HG02870 (cell line): ENCODE results near the gene KCNK15.
"Not testable (repeated sequence)": the region's sequence is repeated elsewhere in the genome, so short reads cannot be mapped to it uniquely, and the experiment has no call there.

ENCODE experiments used
- ATAC-seq: cut with Tn5 transposase; IDR thresholded peaks from one replicate; pipeline ENCODE4 v1.9.1; 2021; ENCODE audit warnings: mild to moderate bottlenecking, moderate library complexity; ENCODE audit not compliant: unreplicated experiment

The KCNK15 gene

GRCh38 chr20:44756011-44756688, 10.5 kb downstream of the KCNK15 start:
- ATAC-seq: no peak

DNA sequence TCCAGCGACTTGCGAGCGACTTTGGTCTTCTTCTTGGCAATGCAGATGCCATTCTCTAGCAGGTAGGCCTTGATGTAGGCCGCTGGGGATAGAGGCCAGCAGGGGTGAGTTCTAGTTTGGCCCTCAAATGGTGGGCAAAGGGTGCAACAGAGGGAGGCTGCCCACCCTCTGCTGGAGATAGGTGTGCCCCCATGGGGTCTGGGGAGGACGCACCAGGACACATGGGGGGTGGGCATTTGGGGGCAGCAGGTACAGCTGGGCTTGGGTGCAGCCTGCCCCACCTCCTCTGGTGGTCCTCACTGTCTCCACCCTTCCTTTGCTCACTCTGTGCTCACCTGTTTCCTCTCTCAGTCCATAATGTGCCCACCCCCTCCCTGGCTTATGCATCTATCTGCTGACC, 11.3 kb downstream of the KCNK15 start:
- ATAC-seq: no peak

GRCh38 chr20:44758247-44759101, 12.8 kb downstream of the KCNK15 start:
- ATAC-seq: no peak

- ATAC-seq: no peak
These were observed 13.9 kb downstream of the KCNK15 start for GRCh38 chr20:44759595-44759994.

DNA sequence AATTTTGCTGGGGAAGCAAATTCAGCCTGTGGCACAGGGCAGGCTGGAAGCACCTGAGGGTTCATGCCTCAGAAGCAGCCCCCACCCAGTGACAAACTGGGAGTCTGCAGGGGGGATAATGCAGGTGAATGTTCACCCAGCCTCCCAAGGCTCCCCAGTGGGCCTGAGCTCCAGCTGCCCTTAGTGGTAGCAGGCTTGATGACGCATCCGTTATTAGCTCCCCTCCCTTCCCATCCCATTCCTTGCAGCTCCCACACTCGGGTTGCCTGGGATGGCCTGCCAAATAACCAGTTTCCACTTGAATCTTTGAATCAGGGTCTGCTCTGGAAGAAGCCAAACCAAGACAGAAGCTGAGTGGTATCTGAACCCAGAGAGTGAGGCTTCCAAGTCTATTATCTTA, 15.8 kb downstream of the KCNK15 start:
- no peak for ATAC-seq

GRCh38 chr20:44762466-44763140, 16.9 kb downstream of the KCNK15 start:
- no peak for ATAC-seq

DNA sequence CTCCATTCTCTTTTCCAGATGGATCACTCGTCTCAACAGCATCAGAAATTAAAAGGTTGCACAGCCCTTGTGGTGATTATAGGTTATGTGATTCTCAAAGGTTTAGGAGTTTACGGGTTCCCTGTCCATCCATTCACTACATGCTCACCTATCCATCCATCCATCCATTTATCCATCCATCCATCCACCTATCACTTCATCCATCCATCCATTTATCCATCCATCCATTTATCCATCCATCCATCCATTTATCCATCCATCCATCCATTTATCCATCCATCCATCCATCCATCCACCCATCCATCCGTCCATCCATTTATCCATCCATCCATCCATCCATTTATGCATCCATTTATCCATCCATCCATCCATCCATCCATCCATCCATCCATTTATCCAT, 18.1 kb downstream of the KCNK15 start:
- ATAC-seq: not testable (repeated sequence)

GRCh38 chr20:44765091-44765490, 19.4 kb downstream of the KCNK15 start:
- ATAC-seq: no peak

- no peak for ATAC-seq
These were observed 20.2 kb downstream of the KCNK15 start for GRCh38 chr20:44765701-44766347.

- no peak for ATAC-seq
These were observed 22.6 kb downstream of the KCNK15 start for GRCh38 chr20:44768256-44768655.

- ATAC-seq: no peak
These were observed 23.3 kb downstream of the KCNK15 start for GRCh38 chr20:44768854-44769480.

DNA sequence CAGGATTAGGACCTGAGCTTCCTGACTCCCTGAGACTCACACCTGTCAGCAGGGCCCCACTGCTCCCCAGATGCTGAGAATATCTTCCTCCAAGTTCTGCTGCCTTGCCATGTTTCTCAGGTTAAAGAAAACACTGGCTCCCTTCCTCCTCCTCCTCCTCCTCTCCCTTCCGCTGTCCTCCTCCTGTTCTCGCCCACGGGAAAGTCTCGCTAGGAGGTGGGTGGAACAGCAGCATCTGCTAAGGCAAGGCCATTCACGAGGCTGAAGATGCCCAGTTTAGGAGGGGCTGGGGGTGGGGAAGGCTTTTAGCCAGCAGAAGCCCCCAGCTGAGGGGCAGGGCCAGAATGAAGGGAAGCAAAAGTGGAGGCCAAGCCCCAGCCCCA, 23.8 kb downstream of the KCNK15 start:
- no peak for ATAC-seq

- no peak for ATAC-seq
These were observed 25.0 kb downstream of the KCNK15 start for GRCh38 chr20:44770484-44771171.

- ATAC-seq: no peak
These were observed 25.5 kb downstream of the KCNK15 start for GRCh38 chr20:44771172-44771535.

DNA sequence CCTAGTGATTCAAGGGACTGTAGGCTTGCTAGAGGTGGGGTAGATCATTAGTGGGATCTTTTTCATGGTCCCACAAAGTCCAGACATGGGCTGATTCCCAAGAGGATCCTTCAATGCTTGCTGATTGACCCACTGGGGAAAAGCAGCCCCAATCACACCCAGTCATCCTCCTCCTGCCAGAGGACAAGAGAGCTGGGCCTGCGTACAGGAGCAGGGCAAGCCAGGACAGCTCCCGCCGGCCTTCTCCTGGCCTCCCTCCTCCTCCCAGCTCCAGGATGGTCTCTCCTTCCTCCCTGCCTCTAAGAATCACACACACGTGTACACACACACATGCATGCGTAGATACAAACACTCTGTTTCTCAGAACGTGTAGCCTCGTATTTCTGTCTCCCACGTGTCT, 27.0 kb downstream of the KCNK15 start:
- ATAC-seq: no peak

DNA sequence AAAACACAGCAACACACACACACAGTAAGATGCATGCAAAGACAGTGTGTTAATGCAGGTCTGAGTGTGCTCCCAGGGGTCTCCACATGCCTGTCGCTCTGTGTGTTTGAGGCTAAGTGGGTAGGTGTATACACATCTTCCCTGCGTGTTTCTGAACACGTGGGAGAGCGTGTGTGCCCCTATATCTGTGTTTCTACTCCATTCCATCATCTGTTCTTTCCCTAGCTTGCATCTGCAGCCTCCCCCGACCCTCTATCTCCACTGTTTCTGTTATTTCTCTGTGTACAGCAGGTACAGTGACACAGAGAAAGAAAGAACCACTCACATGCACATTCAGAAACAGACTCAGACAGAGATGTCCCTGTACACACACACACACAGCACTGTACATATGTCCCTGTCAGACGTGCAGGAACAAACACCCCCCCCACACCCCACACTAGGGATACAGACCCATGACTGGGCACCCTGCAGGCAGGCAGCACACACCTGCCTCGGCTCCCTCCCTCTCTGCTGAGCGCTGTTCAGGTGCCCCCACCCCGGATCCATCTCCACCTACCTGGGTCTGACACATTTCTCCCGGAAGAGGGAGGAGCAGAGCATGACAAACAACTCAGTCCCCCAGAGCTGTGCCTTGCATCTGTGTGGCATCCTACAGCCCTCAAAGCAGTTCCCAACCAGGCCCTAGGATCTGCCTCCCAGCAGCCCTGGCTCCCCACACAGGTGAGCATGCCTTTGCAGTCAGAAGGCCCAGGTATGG, 27.6 kb downstream of the KCNK15 start:
- ATAC-seq: no peak

DNA sequence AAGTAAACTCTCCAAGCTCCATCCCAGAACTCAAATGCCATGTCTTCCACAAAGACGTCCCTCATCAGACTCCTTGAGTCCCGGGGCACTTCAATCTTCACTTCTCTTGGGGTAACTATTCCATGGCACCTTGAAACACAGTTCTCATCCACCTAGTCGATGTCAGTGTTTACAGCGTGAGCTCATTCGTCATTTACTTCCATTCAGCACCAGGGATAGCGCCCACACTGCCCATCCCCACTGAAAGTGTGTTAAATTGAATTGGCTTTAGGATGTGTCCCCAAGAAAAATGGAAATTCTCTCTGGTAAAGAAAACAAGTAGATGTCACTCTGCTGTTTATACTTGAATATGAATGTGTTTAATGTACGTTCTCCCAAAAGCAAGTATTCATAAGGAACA, 31.3 kb downstream of the KCNK15 start:
- no peak for ATAC-seq

- no peak for ATAC-seq
These were observed 34.6 kb downstream of the KCNK15 start for GRCh38 chr20:44780226-44780625.

DNA sequence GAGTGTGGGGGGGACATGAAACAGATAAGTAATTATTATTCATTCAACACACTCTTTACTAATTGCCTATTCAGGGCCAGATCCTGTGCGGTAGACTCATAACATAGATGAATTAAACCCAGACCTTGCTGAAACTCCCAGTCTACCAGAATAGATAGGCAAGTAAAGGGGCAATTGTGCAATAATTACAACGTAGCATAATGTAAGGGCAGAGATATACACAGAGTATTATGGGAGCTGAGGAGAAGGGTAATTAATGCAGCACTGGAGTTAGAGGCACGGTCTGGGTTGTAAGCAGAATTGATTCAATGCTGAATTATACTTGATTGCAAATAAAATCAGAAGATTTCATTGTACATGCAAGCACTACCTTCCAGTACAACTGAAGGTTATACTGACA, 35.5 kb downstream of the KCNK15 start:
- ATAC-seq: no peak

- ATAC-seq: no peak
These were observed 36.1 kb downstream of the KCNK15 start for GRCh38 chr20:44781791-44782190.
